ENCODE results near the gene PTGR2. TPM values are rescaled to one million over a fixed set of nuclear protein-coding genes. Genes with fewer than 3 reads are reported as not detected.
"Not testable (repeated sequence)": the region's sequence is repeated elsewhere in the genome, so short reads cannot be mapped to it uniquely, and the experiment has no call there.

Gene PTGR2
- polyA plus RNA-seq, 4 donors = 23.1 to 34.0 (median 30.2) TPM

DNA sequence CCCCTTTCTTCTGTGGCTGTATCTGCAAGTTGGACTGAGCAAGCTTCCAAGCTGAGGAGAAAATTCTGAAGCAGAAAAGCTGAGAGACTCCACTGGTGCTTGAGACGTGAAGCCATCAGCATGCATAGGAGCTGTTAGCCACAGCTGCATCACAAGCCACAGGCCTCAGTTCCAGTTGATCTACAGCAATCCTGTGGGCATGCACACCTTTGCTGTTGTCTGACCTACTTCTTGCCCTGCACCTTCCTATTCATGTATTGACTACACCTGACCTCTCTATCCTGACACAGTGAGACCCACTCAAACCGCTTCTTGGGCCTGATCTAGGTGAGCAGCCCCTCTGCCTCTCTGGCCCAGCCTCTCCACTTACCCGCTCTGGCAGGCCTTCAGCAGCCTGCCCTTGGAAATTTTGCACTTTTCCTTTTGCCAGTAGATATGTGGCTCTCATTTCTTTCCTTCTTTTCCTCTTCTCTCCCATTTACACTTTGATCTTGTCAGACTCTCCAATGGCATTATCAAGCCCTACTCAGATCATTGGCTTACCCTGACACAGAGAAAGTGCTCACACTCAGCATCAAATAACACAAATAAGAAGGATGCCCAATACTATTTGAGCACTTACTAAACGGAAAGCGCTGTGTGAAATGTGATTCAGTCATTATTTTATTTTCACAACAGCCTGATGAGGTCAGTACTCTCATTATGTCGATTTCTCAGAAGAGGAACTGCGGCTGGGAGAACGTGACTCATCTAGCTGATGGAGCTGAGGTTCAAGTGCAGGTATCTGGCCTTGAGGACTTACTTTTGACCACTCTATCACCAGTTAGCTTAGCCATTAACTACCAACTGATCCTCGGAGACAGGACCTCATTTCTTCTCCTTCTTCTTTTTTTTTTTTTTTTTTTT lies 21.9 kb upstream of the PTGR2 start:
- no peak for DNase-seq (ENCODE audit: low read depth in 4 of 4, low spot score in 3 of 4)

DNA sequence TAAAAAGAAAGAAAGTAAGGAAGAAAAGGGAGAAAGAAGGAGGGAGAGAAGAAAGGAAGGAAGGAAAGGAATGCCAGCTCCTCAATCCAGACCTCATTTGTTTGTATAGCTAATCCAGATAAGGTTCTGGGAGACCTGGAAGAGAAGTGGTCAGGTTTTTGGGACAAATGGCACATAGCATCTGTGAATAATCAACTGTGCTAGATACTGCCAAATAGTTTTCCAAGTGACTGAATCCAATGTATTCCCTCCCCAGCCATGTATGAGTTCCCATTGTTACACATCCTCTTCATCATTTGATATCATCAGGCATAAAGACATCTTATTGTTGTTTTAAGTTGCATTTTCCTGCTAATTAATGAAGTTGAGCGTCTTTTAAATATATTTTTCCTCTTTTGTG lies 18.6 kb upstream of the PTGR2 start:
- peak in 1 of 4 donors; percentile 16 for DNase-seq (ENCODE audit: low read depth in 4 of 4, low spot score in 3 of 4)

DNA sequence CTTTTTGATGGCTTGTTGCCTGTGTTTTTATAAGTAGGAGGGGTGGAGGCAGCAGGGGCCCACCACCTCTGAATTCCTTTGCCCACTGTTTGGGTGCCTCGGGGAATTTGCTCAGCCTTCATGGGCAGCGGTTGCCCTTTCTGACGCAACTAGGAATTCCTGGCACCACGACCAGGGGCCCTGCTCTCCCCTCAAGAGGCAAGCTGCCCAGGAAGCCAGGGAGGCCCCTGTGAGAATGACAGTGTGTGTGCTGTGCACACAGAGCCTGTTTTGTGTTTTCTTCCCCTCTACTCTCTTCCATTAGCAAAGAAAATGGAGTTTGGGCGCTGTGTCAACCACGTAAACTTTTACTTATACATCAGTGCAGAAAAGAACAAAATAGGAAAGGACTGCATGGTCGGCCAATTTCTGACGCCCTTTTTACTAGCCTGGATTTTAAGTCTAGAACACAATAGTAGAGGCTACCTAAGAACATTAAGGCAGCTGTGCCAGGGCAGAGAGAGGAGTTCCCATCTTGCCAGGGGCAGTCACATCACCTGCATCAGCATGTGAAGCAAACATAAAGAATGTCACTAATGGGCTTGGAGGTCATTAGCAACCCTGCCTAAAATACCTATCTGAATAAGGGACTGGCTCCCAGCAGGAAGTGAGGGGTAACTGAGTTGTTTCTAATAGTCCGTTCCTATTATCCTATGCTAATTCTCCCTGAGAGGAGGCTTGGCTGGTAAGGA lies 17.9 kb upstream of the PTGR2 start:
- DNase-seq (ENCODE audit: low read depth in 4 of 4, low spot score in 3 of 4) = no peak

- DNase-seq (ENCODE audit: low read depth in 4 of 4, low spot score in 3 of 4) = no peak
These were observed 17.4 kb upstream of the PTGR2 start for GRCh38 chr14:73834261-73834625.

DNA sequence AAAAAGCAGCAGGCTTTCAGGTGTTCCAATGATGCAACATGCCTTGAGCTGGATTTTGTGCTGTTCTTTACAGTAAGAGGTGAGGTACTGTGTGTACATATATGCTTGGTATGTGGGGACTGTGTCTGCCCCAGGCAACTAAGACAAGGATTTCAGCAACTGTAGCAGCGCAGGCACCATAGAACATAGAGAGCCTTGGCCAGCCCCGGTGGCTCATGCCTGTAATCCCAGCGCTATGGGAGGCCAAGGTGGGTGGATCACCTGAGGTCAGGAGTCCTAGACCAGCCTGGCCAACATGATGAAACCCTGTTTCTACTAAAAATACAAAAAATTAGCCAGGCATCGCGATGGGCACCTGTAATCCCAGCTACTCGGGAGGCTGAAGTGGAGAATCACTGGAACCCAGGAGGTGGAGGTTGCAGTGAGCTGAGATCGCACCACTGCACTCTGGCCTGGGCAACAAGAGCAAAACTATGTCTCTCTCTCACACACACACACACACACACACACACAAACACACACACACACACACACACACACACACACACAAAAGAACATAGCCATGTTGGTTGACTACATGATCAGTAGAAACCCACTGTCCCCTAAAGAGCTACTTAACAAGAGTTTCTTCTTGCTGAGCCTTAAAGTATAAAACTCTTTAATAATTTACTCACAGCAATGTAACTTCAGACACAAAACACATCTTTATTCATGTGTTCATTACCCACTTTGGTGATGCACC lies 13.2 kb upstream of the PTGR2 start:
- DNase-seq (ENCODE audit: low read depth in 4 of 4, low spot score in 3 of 4) = not testable (repeated sequence)

DNA sequence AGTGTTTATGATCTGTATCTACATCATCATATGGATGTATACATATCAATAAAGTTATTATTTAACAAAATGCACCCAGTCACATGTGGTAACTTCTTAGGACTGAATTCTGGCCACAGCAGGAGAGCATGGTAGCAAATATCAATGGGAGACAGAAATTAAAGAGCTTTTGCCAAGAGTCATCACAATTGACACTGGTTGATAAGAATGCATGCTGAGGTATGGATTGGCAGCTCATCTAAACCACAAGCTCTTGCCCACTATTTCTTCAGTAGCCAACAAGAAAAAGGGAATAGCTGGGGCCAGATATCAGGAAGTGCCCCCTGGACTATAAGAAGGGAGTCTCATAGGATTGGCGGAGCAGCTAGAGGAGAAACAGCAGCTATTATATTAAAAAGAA lies 9.4 kb upstream of the PTGR2 start:
- DNase-seq (ENCODE audit: low read depth in 4 of 4, low spot score in 3 of 4) = no peak

- no peak for DNase-seq (ENCODE audit: low read depth in 4 of 4, low spot score in 3 of 4)
These were observed 8.8 kb upstream of the PTGR2 start for GRCh38 chr14:73842851-73843250.

DNA sequence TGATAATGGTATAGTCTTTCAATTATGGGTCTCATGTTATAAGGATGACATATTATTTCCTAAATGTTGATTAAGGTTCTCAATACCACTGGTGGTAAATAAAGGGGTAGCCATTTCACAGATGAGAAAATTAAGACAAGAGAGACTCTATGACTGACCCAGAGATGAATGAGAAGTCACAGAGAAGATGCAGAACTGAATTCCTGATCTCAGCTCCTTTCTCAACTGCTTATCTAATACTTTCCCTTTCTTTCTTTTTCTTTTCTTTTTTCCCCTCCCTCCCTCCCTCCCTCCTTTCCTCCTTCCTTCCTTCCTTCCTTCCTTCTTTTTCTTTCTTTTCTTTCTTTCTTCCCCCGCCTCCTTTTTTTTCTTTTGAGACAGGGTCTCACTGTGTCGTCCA lies 8.3 kb upstream of the PTGR2 start:
- no peak for DNase-seq (ENCODE audit: low read depth in 4 of 4, low spot score in 3 of 4)

- DNase-seq (ENCODE audit: low read depth in 4 of 4, low spot score in 3 of 4) = no peak
These were observed 4.7 kb upstream of the PTGR2 start for GRCh38 chr14:73846947-73847346.

DNA sequence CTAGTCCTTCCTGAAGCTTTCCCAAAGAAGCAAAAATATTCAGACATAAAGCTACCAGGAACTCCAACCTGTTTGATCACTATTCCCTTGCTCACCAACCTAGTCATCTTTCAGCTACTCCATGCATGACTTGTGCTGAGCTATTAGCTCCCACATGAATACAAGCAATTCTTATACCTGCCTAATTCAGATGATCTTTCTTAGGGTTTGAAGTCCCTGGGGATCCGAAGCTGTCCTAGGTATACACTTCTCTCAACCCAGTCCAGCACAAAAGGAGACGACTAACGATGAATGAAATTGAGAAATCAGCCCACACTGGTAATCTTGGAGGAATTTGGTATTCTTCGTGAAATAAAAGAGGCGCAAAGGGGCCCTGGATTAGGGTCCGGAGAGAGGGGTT lies 631 bp upstream of the PTGR2 start:
- DNase-seq (ENCODE audit: low read depth in 4 of 4, low spot score in 3 of 4) = peak in 1 of 4 donors; percentile 14

GRCh38 chr14:73859145-73859544 lies 7.5 kb downstream of the PTGR2 start:
- no peak for DNase-seq (ENCODE audit: low read depth in 4 of 4, low spot score in 3 of 4)

DNA sequence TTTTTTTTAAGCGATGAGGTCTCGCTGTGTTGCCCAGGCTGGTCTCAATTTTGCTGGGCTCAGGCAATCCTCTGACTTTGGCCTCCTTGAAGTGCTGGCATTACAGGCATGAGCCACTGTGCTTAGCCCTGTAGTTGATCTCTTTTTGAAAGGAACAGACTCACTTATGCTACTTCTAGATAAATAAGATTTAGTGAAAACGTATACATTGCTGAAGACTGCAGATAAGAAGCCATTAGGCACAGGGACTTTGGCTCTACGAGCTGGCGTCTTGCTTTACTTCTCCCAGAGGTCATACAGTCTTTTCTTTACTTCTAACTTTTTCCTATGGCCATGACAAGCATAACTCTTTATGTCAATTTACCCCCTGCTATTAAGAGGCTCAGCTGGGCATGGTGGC lies 9.4 kb downstream of the PTGR2 start:
- DNase-seq (ENCODE audit: low read depth in 4 of 4, low spot score in 3 of 4) = no peak

- no peak for DNase-seq (ENCODE audit: low read depth in 4 of 4, low spot score in 3 of 4)
These were observed 10.8 kb downstream of the PTGR2 start for GRCh38 chr14:73862480-73862879.

DNA sequence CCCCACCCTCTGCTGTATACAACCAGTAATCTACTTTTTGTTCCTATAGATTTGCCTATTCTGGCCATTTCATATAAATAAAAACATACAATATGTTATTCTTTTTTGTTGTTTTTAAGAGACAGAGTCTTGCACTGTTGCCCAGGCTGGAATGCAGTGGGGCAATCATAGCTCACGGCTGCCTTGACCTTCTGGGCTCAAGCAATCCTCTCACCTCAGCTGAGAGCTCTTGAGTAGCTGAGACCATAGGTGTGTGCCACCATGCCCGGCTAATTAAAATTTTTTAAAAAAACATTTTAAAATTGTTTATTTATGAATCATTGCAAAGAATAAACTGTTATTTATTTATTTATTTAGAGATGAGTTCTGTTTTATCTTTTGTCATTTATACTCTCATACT lies 11.6 kb downstream of the PTGR2 start:
- DNase-seq (ENCODE audit: low read depth in 4 of 4, low spot score in 3 of 4) = no peak

DNA sequence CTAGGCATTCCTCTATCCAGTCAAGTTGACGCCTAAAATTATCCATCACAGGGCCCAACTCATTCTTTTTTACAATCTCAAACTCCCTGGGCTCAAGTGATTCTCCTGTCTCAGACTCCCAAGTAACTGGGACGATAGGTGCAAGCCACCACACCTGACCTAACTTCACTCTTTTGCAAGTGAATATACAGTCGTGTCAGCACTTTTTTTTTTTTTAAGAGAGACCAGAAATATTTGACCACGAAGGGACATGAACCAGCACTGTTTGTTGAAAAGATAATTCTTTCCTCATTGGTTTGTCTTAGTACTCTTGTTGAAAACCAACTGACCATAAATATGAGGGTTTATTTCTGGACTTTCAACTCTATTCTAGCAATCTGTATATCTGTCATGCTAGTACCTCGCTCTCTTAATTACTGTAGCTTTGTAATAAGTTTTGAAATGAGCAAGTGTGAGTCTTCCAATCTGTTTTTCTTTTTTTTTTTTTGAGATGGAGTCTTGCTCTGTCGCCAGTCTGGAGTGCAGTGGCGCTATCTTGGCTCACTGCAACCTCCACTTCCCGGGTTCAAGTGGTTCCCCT lies 14.0 kb downstream of the PTGR2 start:
- no peak for DNase-seq (ENCODE audit: low read depth in 4 of 4, low spot score in 3 of 4)

DNA sequence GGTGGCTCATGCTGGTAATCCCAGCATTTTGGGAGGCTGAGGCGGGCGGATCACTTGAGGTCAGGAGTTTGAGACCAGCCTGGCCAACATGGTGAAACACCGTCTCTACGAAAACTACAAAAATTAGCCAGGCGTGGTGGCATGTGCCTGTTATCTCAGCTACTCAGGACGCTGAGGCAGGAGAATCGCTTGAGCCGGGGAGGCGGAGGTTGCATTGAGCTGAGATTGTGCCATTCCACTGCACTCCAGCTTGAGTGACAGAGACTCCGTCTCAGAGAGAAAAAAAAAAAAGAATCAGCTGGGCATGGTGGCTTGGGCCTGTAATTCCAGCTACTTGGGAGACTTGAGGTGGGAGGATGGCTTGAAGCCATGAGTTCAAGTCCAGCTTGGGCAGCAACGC lies 18.1 kb downstream of the PTGR2 start:
- DNase-seq (ENCODE audit: low read depth in 4 of 4, low spot score in 3 of 4) = not testable (repeated sequence)

- no peak for DNase-seq (ENCODE audit: low read depth in 4 of 4, low spot score in 3 of 4)
These were observed 19.0 kb downstream of the PTGR2 start for GRCh38 chr14:73870525-73871235.

GRCh38 chr14:73873660-73874059 lies 22.0 kb downstream of the PTGR2 start:
- no peak for DNase-seq (ENCODE audit: low read depth in 4 of 4, low spot score in 3 of 4)

DNA sequence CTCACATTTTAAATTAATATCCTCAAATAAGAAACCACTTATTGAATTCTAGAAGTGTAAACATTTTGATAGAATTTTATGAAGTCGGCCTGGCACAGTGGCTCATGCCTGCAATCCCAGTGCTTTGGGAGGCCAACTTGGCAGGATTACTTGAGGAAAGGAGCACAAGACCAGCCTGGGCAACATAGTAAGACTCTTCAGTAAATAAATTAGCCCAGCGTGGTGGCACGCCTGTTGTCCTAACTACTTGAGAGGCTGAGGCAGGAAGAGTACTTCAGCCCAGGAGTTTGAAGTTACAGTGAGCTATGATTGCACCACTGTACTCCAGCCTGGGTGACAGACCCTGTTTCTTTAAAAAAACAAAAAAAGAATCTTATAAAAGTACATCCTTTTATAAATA lies 26.2 kb downstream of the PTGR2 start:
- no peak for DNase-seq (ENCODE audit: low read depth in 4 of 4, low spot score in 3 of 4)

- no peak for DNase-seq (ENCODE audit: low read depth in 4 of 4, low spot score in 3 of 4)
These were observed 26.8 kb downstream of the PTGR2 start for GRCh38 chr14:73878436-73878835.
